Peyer's patch (tissue), 4 donors: Measurements from ENCODE around the gene RHBDF2. TPM values are rescaled to one million over a fixed set of nuclear protein-coding genes. Genes with fewer than 3 reads are reported as not detected.
A peak's percentile ranks its signal among the peaks of the same experiment; 100 is the strongest.

ENCODE experiments used
- DNase-seq, 3 donors: peaks; one replicate each; pipeline ENCODE4 v3.0.0-alpha.2; 2017 to 2019
- H3K27ac ChIP-seq, 4 donors: fragments of 200-600 bp; sonication (generic); one replicate each; pipeline ENCODE4 v1.5.1; 2016 to 2019
- H3K27me3 ChIP-seq, 2 donors: fragments of 200-600 bp; sonication (generic); one replicate each; pipeline ENCODE4 v1.5.1; 2019
- H3K36me3 ChIP-seq, 3 donors: fragments of 200-600 bp; sonication (generic); one replicate each; pipeline ENCODE4 v1.5.1; 2016 to 2019
- H3K4me1 ChIP-seq, 4 donors: fragments of 200-600 bp; sonication (generic); one replicate each; pipeline ENCODE4 v1.5.1; 2016 to 2019
- H3K4me3 ChIP-seq, 4 donors: fragments of 200-600 bp; sonication (generic); 1 replicate in 3 of 4; 2 replicates in 1 of 4; pipeline ENCODE4 v1.5.1; 2016 to 2019; ENCODE audit warnings: mild to moderate bottlenecking in 1 of 4
- H3K9me3 ChIP-seq, 4 donors: fragments of 200-600 bp; sonication (generic); one replicate each; pipeline ENCODE4 v1.5.1; 2016 to 2019; ENCODE audit warnings: mild to moderate bottlenecking in 1 of 4
- CTCF ChIP-seq, 6 experiments: fragments of 450-650 bp in 4 of 6; fragments of 200-600 bp in 2 of 6; sonication (generic) in 1 of 6; IDR thresholded peaks; one replicate each; pipeline ENCODE4 v1.5.1; 2017 to 2019; ENCODE audit warnings: antibody characterized with exemption in 6 of 6, mild to moderate bottlenecking in 3 of 6, moderate library complexity in 1 of 6
- POLR2A ChIP-seq, 2 donors: fragments of 450-650 bp; IDR thresholded peaks; one replicate each; pipeline ENCODE4 v1.5.1; 2017; ENCODE audit warnings: antibody characterized with exemption in 2 of 2, mild to moderate bottlenecking in 2 of 2, moderate library complexity in 2 of 2
- total RNA-seq, 4 donors: library from RNA; depleted of rRNA; stranded (reverse); fragments of >200 nt; gene quantifications; one replicate each; pipeline ENCODE4 v1.1.0, GENCODE V29; 2016

The RHBDF2 gene
- total RNA-seq, 4 donors from 2014 or later, result 8.8 to 225 (median 33.0) TPM

GRCh38 chr17:76461765-76462555 lies 39.3 kb downstream of the RHBDF2 start:
- no peak overlapping the region for H3K4me3 ChIP-seq
- no peak for DNase-seq
- no peaks in the 10 kb centered on the region for H3K27me3 ChIP-seq
- peaks cover 0 to 9% (median 0%) of the 10 kb centered on the region in 4 donors for H3K4me1 ChIP-seq
- H3K36me3 ChIP-seq, result no peaks in the 10 kb centered on the region
- H3K9me3 ChIP-seq, result no peaks in the 10 kb centered on the region
- TF ChIP-seq POLR2A (IDR thresholded peaks at IDR 0.05) (no peak), CTCF (IDR thresholded peaks at IDR 0.05) (no peak)
- H3K27ac ChIP-seq, result no peak overlapping the region

- no peak overlapping the region for H3K4me3 ChIP-seq
- H3K27ac ChIP-seq, result no peak overlapping the region
- DNase-seq, result no peak
- TF ChIP-seq POLR2A (IDR thresholded peaks at IDR 0.05), result no peak
- no peak for TF ChIP-seq CTCF (IDR thresholded peaks at IDR 0.05)
- no peaks in the 10 kb centered on the region for H3K36me3 ChIP-seq
- H3K4me1 ChIP-seq, result no peaks in the 10 kb centered on the region
- no peaks in the 10 kb centered on the region for H3K27me3 ChIP-seq
- no peaks in the 10 kb centered on the region for H3K9me3 ChIP-seq
These were observed 41.5 kb downstream of the RHBDF2 start for GRCh38 chr17:76459674-76460073.

GRCh38 chr17:76458580-76459490 lies 42.4 kb downstream of the RHBDF2 start:
- TF ChIP-seq CTCF (IDR thresholded peaks at IDR 0.05) (peak in 4 of 6 experiments; percentile 35 to 59 (median 48)), POLR2A (IDR thresholded peaks at IDR 0.05) (no peak)
- DNase-seq, result peak; percentile 40 to 79 (median 73)
- Histone ChIP-seq H3K27ac (no peak overlapping the region), H3K27me3 (no peaks in the 10 kb centered on the region), H3K9me3 (no peaks in the 10 kb centered on the region), H3K36me3 (no peaks in the 10 kb centered on the region), H3K4me1 (no peaks in the 10 kb centered on the region), H3K4me3 (no peak overlapping the region)

- H3K9me3 ChIP-seq, result no peaks in the 10 kb centered on the region
- peak overlapping the region in 2 of 4 donors; percentile 57 to 90 for H3K27ac ChIP-seq
- H3K36me3 ChIP-seq, result no peaks in the 10 kb centered on the region
- H3K27me3 ChIP-seq, result no peaks in the 10 kb centered on the region
- peaks cover 0 to 16% (median 4%) of the 10 kb centered on the region in 4 donors for H3K4me1 ChIP-seq
- peak overlapping the region in 2 of 4 donors; percentile 86 to 96 for H3K4me3 ChIP-seq
- DNase-seq, result no peak
- TF ChIP-seq CTCF (IDR thresholded peaks at IDR 0.05), result no peak
- no peak for TF ChIP-seq POLR2A (IDR thresholded peaks at IDR 0.05)
These were observed 47.8 kb downstream of the RHBDF2 start for GRCh38 chr17:76453431-76453743.

DNA sequence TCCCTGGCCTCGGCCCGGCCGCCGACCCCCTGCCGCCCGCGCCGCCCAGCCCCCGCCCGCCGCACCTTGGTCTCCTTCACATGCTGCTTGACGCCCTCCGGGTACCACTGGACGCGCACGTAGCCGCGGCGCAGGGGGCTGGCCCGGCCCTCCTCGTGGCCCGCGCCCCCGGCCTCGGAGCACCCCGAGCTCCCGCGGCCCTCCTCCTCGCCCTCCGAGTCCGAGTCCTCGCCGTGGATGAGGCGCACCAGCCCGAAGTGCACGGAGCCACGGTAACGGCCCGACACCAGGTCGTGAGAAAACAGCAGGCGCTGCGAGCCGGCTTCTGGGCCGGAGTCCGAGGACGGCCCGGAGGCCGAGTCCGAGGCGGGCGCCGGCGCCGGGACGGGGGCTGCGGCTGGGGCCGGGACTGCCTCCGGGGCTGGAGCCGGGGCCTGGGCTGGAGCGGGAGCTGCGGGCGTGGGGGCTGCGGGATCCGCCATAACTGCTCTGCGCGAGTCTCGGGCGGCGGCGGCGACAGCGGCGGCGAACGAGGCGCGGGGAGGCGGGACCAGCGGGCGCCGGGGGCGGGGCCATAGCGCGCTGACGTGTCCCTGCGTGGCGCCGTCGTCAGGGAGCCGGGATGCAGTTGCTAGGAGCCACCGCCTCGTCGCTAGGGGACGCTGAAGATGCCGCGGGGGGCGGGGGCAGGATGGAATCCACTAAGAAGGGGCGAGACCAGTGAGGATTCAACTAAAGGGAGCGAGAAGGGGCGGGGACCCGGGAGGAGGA lies 48.4 kb downstream of the RHBDF2 start, which contains the start of gene UBE2O:
UBE2O (minus strand) TSS at position 493 of the 771 bp plus-strand sequence; CDS start at position 482, 11 bp downstream.
- peak; percentile 84 to 94 (median 93) for DNase-seq
- H3K4me3 ChIP-seq, result peak within 1 kb of the TSS; percentile 86 to 96 (median 94)
- peaks cover 0 to 21% (median 4%) of the 10 kb centered on the region in 4 donors for H3K4me1 ChIP-seq
- no peaks in the 10 kb centered on the region for H3K9me3 ChIP-seq
- H3K36me3 ChIP-seq, result no peaks in the 10 kb centered on the region
- peak within 1 kb of the TSS; percentile 52 to 90 (median 65) for H3K27ac ChIP-seq
- H3K27me3 ChIP-seq, result no peaks in the 10 kb centered on the region
- TF ChIP-seq CTCF (IDR thresholded peaks at IDR 0.05) (peak; percentile 23 to 47 (median 40)), POLR2A (IDR thresholded peaks at IDR 0.05) (peak; percentile 32 to 39)
